NCI-H128 (cell line): ENCODE results near the gene NOM1.
"Not testable (repeated sequence)": the region's sequence is repeated elsewhere in the genome, so short reads cannot be mapped to it uniquely, and the experiment has no call there.

Experiments
- DNase-seq: peaks from one replicate; lab custom pipeline; 2025; ENCODE audit not compliant: unreplicated experiment; lab: John Stamatoyannopoulos, UW

Gene NOM1

GRCh38 chr7:156940421-156941122, 8.9 kb upstream of the NOM1 start:
- no peak for DNase-seq

- no peak for DNase-seq
These were observed 7.9 kb upstream of the NOM1 start for GRCh38 chr7:156941393-156942182.

- no peak for DNase-seq
These were observed 6.8 kb upstream of the NOM1 start for GRCh38 chr7:156942708-156943090.

DNA sequence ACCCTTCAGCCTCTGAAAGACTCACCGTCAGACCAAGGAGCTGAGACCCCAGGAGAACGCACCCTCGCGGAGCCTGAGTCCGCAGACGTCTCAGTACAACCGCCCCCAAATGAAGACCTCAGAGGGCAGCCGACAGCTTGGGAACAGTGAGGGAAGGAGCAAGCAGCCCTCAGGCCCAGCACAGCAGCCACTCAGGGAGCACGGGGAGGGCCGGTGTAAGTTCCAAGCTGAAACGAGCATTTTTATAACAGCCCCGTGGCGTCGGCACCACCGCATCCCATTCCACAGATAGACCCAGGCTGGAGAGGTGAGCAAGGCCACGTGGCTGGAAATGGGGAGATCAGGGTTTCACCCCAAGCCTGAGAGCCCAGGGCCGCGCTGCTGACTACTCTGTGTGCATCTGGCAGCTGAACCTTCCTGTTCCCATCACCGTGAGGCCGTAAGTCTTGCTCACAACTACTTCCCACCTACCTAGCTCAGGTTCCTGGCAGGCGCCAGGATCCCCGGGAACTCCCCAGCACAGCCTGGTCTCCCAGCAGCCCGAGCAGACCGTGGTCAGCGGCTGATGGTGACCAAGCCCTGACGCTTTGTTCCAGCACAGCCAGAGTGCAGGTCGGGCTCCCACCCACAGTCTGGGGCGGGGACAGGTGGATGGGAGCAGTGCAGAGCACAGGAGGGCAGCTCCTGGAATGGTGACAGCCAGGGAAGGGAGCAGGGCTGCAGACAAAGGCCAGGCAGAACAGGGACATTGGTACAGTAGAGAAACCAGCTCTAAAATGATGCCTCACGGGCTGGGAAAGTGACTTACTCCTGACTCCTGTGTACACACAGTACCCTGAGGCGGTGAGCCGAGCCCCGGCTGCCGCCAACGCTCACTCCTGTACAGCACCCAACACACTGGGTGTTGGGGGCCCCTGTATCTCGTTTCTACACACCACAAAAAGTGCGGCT, 6.1 kb upstream of the NOM1 start:
- DNase-seq: no peak

GRCh38 chr7:156944876-156945275, 4.6 kb upstream of the NOM1 start:
- no peak for DNase-seq

GRCh38 chr7:156947120-156947843, 2.2 kb upstream of the NOM1 start:
- no peak for DNase-seq

- no peak for DNase-seq
These were observed 1.2 kb upstream of the NOM1 start for GRCh38 chr7:156948361-156948760.

DNA sequence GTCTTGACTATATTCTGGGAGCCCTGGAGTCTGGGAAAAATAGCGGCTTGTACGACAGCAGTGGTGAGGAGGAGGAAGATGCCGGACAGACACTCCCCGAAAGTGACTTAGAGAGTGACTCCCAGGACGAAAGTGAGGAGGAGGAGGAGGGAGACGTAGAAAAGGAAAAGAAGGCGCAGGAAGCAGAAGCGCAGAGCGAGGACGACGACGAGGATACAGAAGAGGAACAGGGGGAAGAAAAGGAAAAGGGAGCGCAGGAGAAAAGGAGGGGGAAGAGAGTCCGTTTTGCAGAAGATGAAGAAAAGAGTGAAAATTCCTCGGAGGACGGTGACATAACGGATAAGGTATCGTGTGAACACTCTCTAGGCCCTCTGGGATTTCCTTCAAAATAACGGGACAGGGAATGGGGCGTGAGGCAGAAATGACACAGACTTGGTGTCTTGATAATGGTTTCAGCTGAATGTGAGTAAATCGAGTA, 908 bp downstream of the NOM1 start:
- DNase-seq: no peak

DNA sequence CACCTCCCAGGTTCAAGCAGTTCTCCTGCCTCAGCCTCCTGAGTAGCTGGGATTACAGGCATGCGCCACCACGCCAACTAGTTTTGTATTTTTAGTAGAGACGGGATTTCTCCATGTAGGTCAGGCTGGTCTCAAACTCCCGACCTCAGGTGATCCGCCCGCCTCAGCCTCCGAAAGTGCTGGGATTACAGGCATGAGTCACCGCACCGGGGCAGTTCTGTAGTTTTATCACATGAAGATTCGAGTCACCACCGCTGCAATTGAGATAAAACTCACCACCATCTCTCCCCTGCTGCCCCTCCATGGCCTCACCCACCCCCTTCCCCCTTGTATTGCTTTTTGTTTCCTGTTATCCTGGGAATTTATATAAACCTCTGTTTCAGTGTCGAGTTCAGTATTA, 3.7 kb downstream of the NOM1 start:
- not testable (repeated sequence) for DNase-seq

GRCh38 chr7:156954941-156955340, 5.4 kb downstream of the NOM1 start:
- DNase-seq: no peak

DNA sequence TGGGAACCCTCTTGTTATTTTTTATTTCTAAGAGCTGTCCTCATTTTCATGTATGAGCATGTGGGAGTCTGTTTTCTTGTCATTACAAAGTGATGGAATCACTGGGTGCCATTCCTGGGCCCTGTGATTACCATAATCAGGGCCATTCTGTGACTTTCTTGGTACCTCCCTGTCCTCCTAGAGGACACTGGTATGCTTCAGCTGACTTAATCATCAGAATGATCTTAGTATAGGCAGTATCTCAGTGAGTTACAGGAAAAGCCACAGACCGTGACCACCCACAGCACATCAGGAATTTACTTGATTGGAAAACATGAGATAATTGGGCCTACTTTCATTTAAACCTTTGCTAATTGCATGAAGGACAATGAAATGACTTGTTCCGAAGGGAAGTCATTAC, 7.2 kb downstream of the NOM1 start:
- no peak for DNase-seq

- no peak for DNase-seq
These were observed 12.6 kb downstream of the NOM1 start for GRCh38 chr7:156962145-156962544.

GRCh38 chr7:156962897-156963296, 13.4 kb downstream of the NOM1 start:
- DNase-seq: no peak

GRCh38 chr7:156963472-156963871, 14.0 kb downstream of the NOM1 start:
- DNase-seq: no peak

- no peak for DNase-seq
These were observed 15.5 kb downstream of the NOM1 start for GRCh38 chr7:156964971-156965370.

DNA sequence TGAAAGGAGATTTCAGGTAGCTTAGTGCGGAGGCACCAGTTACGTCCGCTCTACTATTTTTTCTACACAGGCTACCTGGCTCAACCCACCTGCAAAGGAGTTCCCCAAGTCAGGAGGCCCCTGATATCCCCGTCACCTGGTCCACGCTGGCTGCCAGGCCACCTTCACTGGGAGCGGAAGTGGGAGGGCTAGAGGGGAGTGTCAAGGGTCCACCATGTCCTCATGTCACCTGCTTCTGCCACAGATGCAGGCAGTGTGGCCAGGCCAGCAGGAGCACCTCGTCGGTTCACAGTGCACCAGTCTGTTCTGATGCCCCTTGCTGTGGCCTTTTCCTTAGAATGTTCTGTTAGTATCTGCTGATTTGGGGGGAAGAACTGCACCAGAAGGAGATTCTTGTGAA, 16.9 kb downstream of the NOM1 start:
- DNase-seq: no peak

- DNase-seq: no peak
These were observed 18.7 kb downstream of the NOM1 start for GRCh38 chr7:156968183-156968582.

- no peak for DNase-seq
These were observed 20.5 kb downstream of the NOM1 start for GRCh38 chr7:156969972-156970420.

DNA sequence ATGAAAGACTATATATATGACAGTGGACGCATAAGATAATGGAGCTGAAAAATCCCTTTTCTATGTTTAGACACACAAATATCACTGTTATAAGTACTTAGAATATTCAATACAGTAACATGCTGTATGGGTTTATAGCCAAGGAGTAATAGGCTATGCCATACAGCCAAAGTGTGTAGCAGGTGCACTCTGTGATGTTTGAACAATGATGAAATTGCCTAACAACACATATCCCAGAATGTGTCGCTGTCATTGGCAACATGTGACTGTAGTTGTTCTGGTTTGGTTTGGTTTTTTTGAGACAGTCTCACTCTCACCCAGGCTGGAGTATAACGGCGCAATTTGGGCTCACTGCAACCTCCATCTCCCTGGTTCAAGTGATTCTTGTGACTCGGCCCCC, 26.1 kb downstream of the NOM1 start:
- no peak for DNase-seq

- no peak for DNase-seq
These were observed 29.6 kb downstream of the NOM1 start for GRCh38 chr7:156979007-156979606.
